Mesenteric fat pad (tissue), 1 donor: ENCODE data around the gene HSD3B7. TPM values are rescaled to one million over a fixed set of nuclear protein-coding genes. Genes with fewer than 3 reads are reported as not detected.
"Not testable (repeated sequence)": the region's sequence is repeated elsewhere in the genome, so short reads cannot be mapped to it uniquely, and the experiment has no call there.

Experiments used
- DNase-seq: peaks from one replicate; pipeline ENCODE4 v3.0.0-alpha.2; 2020; ENCODE audit warnings: low spot score
- total RNA-seq: library from RNA; stranded (reverse); fragmentation: NEBNext Ultra II Directional; extraction: Animal tissue kit (Norgen Biotek cat#: 25700); gene quantifications from one replicate; pipeline ENCODE4 v1.2.1, GENCODE V29; 2021
- donor health status: DM: yes; HTN: yes; CAD: no.

HSD3B7 gene
- total RNA-seq, 1 donor from 2014 or later, result 51.1 TPM

DNA sequence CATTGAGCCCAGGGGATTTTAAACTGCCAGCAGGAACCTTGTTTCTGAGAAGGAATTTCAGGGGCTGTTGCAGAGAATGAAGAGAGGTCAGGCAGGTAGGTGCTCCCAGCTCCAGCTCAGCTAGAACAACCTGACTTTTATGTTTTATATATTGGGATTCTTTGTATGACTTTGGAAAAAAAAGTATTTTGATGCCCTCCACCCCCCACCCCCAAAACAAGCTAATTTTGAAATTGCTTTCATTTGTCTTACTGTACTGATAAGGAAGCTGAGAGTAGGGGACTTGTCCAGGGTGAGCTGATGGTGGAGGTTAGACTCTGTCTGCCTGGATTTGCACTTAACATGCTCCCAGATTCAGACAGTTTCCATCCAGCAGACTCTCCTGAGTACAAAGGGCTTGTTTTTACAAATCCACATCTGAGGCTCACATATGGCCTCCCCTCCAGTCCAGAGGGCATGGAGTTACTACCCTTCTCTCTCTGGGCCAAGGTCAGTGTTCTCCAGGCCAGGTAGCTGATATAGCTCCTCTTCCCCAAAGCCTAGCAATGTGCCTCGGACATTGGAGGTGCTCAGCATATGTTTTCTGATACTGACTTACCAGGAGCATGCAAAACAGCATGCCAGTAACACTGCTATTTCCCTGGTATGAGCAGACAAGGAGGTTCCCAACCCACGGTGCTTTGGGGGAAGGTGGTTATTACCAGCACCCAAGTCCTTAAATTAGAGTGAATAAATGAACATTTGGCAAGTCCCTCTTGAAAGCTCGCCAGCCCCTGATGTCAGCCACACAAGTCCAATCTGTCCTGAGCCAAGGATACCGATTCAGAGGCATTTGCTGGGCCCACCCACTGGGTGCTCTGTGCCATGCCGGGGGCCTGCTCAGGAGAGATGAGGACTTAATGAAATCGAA is 14.1 kb downstream of the HSD3B7 start:
- no peak for DNase-seq

DNA sequence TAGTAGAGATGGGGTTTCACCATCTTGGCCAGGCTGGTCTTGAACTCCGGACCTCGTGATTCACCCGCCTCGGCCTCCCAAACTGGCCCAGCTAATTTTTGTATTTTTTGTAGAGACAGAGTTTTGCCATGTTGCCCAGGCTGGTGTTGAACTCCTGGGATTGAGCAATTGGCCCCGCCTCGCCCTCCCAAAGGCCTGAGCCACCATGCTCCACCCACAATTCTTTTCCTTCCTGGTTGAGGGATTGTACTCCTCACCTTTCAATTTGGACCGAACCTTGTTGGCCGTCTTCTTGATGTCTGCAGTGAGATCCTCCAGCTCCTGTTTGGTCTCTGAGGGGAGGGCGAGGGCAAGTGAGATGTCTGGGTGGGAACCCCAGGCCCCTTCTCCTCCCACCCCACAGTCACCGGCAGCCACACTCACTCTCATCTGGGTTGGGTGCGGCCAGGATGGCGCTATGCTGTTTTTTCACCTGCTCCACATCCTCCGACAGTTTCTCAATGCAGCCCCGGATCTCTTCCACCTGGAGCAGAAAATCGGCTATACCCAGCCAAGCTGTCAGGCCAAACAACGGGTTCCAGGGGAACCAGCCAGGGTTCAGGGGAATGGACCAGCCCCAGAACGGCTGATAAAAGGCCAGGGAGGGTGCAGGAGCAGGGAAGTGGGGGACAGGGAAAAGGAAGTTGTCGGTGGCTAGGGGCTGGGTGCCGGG is 15.8 kb downstream of the HSD3B7 start:
- DNase-seq, result no peak

DNA sequence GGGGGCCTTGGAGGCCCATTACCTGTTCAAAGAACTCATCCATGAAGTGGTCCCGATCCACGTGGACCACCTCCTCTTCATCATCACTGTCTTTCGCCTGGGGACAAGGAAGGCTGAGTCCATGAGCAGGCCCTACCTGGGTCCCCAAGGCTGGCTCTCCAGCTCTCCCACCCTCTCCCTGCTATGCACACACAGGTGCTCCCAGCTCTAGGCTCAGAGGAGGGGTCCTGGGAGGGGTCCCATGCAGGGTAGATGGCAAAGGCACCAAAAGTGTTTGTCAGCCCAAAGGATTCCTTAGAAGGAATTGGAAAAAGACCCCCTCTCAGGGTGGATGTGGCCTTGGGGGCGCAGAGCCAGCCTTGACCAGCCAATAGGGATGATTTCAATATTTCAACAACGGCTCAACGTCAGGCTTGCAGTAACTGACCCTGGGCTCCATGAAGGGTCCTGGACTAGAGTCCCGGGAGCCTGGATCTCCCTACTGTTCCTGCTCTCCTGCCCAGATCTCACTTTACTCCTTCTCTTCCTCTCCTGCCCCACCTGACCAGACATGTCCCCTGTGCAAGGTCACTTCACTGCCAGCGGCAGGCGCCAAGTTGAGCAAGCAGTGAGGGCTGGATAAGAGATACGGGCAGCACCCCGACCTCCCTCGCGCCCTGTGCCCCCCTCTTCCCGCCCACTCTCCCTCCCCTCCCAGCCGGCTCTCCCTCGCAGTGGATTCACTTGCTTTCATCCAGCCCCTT is 16.7 kb downstream of the HSD3B7 start:
- DNase-seq, result no peak

DNA sequence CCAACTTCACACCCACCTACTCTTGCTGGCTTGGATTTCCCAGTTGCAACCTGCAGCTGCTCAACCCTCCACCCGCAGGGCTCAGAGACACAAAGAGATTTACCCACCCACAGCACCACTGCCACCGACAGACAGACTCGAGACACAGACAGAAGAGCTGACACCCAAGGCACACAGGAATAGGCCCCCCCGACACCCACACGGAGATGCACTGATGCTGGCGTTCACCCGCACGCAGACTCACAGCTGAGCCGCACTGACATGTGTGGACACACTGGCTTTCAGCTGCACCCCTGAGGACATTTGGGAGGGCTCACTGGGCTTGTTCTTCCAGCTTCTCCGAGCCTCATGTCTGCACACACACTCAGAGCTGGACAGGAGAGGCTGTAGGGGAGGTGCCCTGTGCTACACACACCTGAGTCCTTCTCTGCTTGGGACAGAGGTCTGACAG is 17.3 kb downstream of the HSD3B7 start:
- DNase-seq, result no peak

DNA sequence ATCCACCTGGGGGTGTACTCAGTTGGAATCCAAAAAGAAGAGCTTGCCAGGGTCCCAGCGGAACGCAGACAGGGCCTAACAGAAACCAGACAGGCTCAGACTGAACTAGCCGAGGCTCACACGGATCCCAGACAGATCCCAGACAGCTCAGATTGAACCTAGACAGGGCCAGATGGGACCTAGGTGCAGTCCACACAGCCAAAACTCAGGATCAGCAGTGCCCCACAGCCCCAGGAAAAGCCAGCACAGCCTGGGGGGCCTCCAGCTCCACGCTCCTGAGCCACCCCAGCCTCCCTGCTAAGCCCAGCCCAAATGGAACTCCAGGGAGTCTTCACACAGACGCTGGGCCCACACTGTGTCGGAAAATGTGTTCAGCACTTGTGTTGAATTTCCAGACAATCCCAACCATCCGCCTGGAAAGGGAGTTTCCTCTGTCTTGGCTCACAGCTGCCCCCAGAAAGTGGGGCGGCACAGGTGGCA is 17.9 kb downstream of the HSD3B7 start:
- no peak for DNase-seq

DNA sequence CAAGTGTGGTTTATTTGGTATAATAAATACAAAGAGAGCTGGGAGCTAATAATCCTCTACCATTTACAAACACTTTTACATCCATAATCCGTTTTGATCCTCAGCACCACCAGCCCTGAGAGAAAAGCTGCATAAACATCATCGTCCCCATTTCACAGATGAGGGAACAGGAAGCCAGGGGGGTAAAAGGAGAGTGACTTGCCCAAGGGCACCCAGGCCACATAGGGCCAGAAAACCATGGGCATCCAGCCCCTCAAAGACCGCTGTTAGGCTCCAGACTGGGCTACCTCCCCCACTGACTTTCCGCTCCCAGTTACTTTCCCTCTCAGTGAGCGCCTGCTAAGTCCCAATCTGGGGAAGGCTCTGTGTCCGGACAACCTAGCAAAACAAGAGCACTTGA is 18.7 kb downstream of the HSD3B7 start:
- DNase-seq, result no peak

DNA sequence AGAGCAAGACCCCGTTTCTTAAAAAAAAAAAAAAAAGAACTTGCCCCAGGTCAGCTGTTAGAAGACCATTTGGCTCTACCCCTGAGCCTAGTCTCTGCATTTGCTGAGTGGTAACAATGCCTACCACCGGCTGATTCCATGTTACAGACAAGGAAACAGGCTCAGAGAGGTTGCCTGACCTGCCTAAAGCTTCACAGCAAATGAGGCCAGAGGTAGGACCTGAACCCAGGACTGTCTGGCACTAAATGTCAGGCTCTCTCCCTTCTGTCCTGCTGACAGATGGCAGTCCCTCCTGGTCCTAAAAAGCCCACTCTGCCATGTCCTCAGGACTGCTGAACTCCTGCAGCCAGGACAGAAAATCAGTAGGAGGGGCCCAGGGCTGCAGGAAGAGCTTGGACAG is 19.7 kb downstream of the HSD3B7 start:
- DNase-seq, result no peak

GRCh38 chr16:31005350-31006085 is 20.5 kb downstream of the HSD3B7 start:
- no peak for DNase-seq

DNA sequence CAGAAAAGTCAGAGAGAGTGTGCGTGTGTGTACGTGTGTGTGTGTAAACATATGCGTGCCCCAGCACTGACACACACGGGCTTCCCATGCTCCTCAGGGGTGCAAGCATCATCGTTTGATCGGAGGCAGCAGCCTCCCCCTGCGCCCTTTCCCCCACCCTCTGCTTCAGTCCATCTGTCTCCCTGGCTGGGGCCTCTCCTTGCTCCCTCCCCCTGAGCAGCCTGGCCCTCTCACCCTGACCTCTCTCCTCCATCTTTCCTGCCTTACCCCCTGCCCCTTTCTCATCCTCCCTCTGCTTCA is 21.0 kb downstream of the HSD3B7 start:
- no peak for DNase-seq

GRCh38 chr16:31006589-31006988 is 21.6 kb downstream of the HSD3B7 start:
- DNase-seq, result no peak

DNA sequence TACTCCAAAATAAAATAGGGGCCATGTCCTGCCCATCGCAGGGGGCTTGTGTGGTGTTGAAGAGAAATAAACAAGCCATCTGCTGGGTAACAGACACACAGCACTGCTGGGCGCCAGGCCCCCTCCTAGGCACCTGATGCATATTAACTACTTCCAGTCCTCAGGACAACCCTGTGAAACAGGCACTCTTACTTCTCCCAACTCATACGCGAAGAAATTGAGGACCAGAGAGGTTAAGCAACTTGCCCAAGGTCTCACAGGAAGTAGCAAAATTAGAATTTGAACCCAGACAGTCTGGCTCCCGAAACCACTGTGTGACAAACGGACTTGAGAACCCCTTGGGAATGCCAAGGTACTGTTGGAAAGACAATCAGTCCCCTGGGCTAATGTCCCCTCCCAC is 22.7 kb downstream of the HSD3B7 start:
- DNase-seq, result no peak

DNA sequence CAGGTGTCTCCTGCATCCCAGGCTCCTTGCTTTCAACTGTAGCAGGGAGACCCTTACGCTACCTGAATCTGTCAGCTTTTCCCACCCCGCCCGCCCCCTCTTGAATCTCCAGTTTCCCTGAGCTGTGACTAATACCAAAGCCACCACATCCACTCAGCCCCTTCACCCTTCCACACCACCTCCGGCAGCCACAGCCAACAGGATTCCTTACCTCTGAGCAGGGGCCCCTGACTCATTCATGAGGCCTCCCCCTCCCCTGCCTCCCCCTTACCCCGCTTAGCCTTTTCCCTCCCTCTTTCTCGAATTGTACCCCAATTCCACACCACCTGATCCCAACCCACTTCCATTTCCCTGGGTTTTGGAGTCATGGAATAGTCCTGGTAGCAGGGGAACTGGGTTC is 23.1 kb downstream of the HSD3B7 start:
- DNase-seq, result no peak

- DNase-seq, result no peak
These were observed 23.5 kb downstream of the HSD3B7 start for GRCh38 chr16:31008551-31008950.

- no peak for DNase-seq
These were observed 24.1 kb downstream of the HSD3B7 start for GRCh38 chr16:31009120-31009519.

GRCh38 chr16:31009894-31010584 is 25.0 kb downstream of the HSD3B7 start:
- DNase-seq, result no peak

GRCh38 chr16:31010585-31011325 is 25.7 kb downstream of the HSD3B7 start, which contains the start of gene STX1B:
Gene STX1B (minus strand): TSS chr16:31010638. CDS start chr16:31010396, 242 bp downstream.
- no peak for DNase-seq

DNA sequence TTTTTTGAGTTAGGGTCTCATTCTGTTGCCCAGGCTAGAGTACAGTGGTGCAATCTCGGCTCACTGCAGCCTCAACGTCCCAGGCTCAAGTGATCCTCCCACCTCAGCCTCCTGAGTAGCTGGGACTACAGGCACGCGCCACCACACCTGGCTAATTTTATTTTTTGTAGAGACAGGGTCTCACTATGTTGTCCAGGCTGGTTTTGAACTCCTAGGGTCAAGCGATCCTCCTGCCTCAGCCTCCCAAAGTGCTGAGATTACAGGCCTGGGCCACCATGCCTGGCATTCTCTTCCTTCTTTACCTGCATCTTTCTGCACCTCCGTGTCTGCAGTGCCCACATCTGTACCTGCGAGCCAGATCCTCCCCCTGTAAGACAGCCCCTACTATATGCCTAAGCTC is 26.8 kb downstream of the HSD3B7 start:
- not testable (repeated sequence) for DNase-seq

DNA sequence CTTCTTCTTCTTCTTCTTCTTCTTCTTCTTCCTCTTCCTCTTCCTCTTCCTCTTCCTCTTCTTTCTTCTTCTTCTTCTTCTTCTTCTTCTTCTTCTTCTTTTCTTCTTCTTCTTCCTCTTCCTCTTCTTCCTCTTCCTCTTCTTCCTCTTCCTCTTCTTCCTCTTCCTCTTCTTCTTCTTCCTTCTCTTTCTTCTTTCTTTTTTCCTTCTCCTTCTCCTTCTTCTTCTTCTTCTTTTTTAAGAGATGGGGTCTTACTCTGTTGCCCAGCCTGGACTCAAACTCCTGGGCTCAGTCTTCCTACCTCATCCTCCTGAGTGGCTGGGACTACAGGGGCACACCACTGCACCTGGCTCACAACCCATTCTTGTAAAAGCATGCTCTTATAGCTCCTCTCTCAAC is 28.3 kb downstream of the HSD3B7 start:
- DNase-seq, result not testable (repeated sequence)

GRCh38 chr16:31016018-31016417 is 31.0 kb downstream of the HSD3B7 start:
- no peak for DNase-seq

DNA sequence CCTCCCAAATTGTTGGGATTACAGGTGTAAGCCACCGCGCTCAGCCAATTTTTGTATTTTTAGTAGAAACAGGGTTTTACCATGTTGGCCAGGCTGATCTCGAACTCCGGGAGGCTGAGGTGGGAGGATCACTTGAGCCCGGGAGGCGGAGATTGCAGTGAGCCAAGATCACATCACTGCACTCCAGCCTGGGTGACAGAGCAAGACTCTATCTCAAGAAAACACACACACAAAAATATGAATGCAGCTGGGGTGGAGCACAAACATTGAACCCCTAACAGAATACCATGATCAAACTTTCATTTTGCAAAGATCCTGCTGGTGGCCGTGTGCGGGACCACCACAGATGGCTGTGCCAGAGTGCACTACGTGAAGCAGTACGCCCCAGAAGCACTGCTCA is 32.7 kb downstream of the HSD3B7 start:
- not testable (repeated sequence) for DNase-seq
